8988T (cell line): ENCODE results near the gene FOXO3.

Source experiments
- DNase-seq: peaks from one replicate; pipeline ENCODE4 v3.0.0; 2011

The FOXO3 gene

DNA sequence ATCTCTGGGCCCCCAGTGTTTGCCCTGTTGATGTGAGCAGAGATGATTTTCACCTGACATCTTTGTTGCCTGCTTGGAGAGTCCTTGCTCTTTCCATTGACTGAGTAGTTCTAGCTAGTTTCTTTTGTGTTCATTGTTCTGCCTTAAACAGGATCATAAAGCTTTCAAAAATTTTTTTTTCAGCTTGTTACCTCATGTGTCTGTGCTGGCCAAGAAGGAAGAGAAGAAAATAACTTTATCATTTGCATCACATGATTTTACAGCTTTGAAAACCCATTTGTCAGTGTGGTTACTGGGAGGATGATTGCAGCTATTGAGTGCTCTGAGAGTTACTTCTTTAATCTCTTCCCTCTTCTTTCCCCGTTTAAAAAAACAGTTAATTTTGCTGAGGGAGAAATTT is 16.0 kb downstream of the FOXO3 start:
- DNase-seq = no peak

DNA sequence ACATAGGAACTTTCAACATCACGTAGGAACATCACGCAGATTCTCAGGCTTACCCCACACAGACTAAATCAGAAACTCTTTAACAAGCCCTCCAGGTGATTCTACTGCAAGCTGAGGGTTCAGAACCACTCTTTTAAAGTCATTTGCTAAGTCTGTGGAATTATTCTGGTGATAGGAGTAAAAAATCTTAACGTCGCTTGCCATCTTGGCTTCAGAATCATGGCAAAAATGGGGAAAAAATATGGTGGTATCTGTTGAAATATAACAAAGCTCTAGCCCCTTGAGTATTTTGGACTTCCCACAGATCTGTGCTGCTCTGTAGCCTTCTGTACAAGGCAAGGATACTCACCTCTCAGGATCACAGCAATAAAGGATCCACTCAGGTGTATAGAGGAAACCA is 17.4 kb downstream of the FOXO3 start:
- DNase-seq = no peak

DNA sequence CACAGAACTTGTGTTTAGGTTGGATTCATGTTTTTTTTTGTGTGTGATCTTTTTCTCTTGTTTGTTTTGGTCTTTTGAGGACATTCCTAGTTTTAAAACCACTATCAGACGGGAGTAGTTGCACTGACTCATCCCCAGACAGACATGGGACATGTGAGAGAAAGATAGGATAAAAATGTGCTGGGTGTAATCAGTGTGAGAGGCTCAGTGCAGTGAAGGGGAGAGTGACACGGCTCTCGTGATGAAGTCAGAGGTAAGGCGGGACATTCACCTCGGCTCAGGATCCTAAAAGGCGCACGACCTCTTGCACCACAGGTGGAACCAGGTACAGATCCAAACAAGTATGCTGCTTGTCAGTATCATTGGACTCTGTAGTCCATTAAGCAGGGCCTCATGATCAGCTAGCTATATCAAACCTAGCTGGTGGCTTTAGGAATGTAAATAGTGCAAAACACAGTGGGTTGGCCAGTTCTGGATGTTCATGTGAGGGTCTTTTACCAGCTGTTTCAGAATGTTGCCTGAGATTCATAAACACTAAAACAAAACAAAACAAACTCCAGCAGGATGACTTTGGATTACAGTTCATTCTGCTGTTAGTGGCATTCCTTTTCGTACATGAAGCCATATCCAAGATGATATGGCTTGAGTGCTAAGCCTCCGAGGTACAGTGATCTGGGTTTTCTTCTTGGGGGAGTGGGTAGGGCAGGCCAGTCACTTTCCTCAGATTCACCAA is 18.0 kb downstream of the FOXO3 start:
- no peak for DNase-seq

- DNase-seq = no peak
Observed at GRCh38 chr6:108579328-108579721, 18.6 kb downstream of the FOXO3 start.

DNA sequence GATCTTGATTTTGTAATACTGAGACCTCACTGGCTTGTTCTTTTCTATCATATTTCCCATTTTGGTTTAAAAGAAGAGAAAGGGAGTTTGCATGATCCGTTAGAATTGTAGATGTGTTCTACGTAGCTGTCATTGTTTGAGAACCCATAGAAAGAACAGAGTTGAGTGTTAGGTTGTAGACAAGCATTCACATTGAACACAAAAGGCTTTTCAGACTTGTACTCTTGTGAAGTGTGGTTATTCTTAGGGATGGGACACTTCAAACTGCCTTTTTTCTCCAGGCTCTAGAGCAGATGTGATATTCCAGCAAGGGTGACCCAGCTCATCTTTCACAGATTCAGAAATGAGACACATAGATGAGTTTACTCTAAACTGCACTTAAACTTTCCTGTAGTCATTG is 19.9 kb downstream of the FOXO3 start:
- DNase-seq = no peak

DNA sequence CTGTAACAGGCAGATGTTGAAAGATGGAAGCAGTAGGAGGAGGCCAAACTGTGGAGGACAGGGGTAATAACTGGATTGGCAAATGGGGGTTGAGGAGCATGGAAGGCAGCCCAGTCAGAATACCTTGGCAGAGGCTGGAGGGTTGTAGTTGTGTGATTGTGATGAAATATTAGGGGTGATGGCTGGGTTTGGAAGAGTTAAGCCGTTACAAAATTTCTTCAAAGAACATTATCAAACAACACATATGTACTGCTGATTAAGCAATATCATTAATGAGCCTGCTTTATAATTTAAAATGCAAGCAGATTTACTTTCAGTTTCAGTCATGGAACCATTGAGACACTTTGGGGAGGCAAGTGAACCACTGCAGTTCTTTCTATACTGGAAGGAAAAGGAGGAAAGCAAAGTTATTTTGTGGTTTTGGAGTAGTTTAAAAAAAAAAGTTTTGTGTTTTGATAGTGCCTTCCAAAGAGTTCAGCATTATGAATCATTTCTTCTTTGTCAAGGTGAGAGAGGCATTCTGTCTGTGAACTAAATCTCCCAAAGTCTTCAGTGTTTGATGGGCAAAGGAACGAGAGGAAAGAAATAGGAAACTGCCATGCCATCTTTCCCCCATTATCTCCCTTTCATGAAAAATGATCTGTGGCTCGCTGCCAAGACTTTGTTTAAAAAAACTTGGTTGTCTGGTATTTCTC is 20.7 kb downstream of the FOXO3 start:
- no peak for DNase-seq

- DNase-seq = no peak
Observed at GRCh38 chr6:108581932-108582475, 21.3 kb downstream of the FOXO3 start.

GRCh38 chr6:108582618-108583017 is 21.9 kb downstream of the FOXO3 start:
- no peak for DNase-seq

DNA sequence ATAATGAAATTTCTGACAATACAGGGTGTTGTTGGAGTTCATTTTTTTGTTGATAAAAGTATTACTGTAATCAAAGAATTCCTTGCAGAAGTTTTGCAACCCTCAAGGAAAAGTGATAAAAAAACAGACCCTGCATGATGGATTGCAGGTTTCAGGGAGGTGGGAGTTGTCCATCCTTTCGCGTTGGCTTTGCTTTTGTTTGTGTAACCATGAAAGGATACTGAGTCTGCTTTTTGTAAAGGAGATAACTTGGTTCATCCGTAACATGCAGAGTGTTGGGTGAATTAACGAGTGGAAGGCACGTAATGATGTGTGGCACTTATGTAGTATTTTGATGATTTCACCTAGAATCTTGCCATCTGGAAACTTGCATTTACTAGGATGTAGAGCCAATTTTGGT is 23.6 kb downstream of the FOXO3 start:
- DNase-seq = no peak

DNA sequence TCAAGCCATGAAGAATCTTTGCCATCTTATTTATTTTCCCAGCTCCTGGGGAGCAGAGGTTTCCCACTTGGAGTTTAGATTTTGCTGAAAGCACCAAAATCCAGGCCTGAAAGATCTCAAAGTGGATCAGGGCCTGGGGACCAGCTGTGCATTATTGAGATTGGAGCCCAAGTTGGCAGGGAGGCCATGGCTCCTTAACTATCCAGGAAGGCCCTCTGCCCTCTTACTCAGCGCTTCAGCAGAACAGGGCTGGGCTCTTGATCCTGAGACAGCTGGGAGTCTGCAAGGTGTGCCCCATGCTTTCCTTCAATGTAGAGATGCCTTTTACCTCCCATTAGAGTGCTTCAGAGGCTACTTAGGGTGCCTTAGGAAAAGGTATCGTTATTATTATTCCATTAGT is 24.6 kb downstream of the FOXO3 start:
- DNase-seq = no peak

- DNase-seq = no peak
Observed at GRCh38 chr6:108585921-108586536, 25.3 kb downstream of the FOXO3 start.

DNA sequence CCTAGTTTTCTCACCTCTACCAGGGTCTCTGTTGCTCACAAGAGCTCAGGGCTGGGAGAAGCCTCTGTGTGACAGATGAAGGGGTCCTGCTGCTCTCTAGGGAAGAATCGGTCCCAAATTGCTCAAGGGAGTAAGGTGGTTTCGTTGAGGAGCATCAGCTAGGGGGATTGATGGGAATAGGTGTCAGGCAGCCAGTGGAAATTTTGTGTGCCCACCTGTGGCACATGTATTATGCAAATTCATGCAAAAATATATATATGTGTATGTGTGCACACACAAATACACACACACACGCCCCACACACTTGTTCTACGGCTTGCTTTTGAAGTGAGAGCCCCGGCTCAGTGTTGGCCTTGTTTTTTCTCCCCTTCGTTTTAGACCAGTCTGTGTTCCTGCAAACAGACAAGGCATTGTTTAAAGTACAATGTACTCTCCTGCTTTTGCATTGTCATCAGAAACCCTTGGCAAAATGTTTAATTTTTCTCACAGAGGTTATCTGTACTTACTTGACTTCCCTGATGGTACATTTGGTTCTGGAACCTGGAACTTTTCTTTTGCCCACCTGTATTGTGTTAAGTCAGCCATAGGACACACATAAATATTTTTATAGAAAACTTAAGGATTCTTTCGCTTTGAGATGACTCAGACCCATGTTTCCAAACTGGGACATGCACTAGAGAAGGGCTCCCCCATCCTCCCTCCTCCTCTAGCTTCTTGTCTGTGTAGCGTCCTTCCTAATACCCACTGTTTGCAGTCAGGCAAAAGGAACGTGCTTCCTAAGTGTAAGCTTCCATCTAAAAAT is 26.7 kb downstream of the FOXO3 start:
- no peak for DNase-seq

- DNase-seq = no peak
Observed at GRCh38 chr6:108588586-108588985, 27.9 kb downstream of the FOXO3 start.

DNA sequence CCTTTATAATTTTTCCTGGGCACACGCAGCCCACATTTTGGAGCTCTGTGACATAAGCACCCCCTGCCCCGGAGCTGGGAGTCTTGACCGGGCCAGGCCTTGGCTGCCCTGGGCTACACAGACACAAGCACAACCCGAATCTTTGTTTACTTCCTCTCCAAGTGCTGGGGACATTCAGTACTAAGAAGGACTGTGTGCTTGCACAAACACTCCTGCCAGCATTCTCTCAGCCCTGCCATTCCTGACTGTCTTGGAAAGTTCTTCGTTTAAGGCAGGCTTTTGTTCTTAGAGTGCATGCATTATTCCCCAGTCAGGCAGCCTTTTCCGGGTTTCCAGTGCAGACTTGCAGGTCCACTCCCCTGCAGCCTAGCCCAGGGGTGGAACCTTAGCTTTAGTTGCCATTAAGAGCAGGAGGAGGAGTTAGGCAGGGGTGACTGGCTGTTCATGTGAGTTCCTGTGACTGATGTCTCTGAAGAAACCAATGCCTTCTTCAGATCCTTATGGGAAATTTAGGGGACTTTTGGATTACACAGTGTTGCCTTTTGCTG is 28.6 kb downstream of the FOXO3 start:
- no peak for DNase-seq

GRCh38 chr6:108591040-108591816 is 30.5 kb downstream of the FOXO3 start:
- no peak for DNase-seq

DNA sequence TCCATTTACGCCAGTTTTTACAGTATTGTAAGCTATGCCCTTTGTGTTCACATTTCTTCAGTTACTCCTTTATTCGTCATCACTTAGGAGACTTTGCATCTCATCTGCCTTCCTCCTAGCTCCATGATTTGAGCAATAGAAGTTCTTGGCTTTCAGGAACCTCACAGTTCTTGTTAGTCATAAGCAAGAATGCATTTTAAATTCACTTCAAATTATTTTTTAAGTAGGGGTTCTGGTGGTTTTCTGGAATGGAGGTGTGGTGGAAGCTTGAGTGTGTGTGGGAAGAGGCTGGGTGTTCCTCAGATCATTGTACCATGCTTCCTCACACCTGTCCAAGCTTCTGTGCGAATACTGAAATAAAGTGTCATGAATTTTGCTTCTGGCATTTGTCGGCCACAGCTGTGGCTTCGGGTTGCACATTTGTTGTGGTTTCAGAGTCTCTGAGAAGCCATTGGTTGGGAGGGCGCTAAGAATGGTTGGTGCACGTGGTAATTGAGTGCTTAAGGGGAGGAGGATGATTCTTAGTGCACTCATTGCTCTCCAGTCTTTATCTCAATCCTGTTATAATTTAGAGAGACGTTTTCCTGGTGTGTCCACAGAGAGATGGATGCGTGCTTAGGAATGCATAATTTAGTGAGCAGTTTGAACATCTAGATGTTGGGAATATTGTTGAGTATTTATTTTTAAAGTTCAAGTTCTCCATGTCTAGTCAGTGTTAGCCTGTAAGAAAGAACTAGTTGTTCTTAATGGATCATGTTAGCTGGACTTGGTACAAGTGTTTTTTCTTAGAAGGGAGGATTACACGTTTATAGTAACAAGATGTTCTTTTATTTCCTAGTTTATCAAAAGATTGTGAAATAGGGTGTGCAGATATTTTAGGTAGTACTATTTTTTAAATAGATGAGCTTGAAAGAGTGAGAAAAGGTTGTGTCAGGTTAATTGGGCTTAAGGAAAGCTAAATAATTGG is 31.9 kb downstream of the FOXO3 start:
- DNase-seq = no peak

DNA sequence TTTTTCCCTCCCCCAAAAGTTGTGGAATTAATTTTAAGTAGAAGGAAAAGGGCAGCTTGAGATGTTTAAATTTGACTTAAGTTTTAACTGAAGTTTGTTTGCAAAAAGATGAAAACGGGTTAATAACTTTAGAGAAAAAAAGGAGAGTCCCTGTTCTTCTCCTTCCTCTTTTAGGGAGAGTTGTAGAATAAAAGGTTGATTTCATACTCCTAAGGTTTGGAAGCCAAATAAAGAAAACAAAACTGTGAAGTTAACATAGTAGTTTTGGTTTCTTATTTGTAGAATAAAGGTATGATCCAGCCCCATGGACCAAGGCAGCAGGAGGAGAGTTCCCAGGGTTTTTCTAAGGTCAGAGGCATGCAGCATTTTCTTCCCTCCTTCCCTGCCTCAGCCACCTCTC is 33.4 kb downstream of the FOXO3 start:
- no peak for DNase-seq

DNA sequence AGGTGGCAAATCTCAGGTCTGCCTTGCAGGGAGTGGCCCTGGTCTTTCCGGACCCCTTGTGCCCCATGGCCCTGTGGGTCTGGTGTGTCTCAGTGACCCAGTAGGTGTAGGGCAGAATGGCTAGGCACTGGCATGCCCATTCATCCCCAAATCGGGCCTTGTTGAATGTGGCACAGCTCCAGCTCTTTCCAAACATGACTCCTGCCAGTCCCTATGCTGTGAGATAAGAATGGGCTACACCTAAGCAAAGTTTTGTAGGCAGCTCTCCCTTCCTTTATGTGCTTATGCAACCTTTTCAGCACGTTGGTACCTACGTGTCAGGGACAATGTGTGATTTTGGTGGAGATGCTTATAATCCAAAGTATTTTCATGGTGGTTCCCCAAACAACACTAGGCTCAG is 33.9 kb downstream of the FOXO3 start:
- DNase-seq = no peak

DNA sequence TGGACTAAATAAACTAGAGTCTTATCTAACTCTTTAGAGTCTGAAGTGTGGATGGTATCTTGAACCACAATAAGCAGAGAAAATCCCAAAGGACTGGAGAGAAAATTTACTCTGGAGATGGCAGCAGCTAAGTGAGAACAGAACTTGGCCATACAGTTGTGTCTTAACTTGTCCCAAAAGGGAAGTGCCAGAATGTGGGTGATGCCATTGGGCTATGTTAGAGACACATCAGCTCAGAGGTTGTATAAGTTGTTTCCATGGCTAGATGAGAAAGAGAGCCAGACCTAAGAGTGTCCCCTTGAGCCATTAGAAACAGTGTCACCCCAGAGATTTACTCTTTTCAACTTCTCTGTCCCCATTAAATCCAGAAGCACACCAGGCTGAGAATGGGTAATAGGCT is 36.2 kb downstream of the FOXO3 start:
- no peak for DNase-seq

DNA sequence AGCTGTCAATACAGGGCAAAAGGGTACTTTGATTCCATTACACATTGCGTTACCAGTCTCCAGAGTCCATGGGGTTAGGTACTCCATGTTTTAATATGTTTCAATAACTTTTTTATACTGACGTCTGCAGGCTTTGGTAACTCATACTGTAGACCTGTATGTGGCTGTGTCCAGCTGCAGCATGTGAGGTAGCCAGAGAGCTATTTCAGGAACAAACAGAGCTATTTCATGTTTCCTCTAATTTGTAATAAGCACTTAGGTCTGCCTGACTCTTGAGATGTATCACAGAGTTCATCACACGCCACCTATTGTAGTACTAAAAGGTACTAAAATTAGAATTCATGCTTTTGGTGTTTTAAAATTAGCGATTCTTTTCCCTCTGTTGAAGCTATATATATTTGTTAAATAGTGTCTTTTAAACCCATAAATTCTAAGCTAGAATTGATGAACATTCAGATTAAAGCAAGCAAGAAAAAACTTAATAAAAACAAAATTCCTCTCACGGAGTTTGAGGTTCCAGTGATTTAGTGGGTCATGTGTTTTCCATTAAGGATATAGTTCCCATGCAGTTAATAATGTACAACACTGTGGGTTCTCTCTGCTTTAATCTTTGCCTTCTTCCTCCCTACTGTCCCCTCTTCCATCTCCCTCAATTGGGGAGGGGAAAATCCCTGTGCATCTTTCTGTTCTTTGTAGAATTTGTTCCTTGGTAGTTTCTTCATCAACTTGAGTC is 37.0 kb downstream of the FOXO3 start:
- no peak for DNase-seq
